Stromal cell of bone marrow (primary cell): ENCODE results near the gene SETD5.

ENCODE experiments used
- DNase-seq: peaks from one replicate; pipeline ENCODE4 v3.0.0-alpha.2; 2012; ENCODE audit warnings: low read depth

The SETD5 gene

GRCh38 chr3:9514306-9514705, 116.9 kb downstream of the SETD5 start:
- no peak for DNase-seq

GRCh38 chr3:9514956-9515355, 117.5 kb downstream of the SETD5 start:
- DNase-seq: no peak

DNA sequence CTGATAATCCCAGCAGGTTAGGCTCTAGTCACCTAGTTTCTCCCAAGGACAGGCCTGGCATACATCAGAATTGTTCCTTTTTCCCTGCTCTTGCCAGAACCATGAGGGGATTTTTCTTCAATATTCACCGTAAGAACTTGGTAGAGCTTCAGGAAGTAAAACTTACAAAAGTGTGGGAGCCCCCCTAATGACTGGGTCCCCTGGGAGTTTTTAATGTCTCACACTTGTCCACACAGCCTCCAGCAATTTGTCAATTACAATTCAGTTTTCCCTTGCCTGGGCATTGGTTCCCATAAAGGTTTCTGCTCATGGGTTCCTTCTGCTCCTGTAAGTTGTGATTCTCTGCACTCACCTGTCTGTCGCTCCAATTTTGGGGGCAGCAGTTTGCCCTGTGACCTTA, 127.7 kb downstream of the SETD5 start:
- no peak for DNase-seq
